Measurements from ENCODE around the gene LHX6.

LHX6 gene

DNA sequence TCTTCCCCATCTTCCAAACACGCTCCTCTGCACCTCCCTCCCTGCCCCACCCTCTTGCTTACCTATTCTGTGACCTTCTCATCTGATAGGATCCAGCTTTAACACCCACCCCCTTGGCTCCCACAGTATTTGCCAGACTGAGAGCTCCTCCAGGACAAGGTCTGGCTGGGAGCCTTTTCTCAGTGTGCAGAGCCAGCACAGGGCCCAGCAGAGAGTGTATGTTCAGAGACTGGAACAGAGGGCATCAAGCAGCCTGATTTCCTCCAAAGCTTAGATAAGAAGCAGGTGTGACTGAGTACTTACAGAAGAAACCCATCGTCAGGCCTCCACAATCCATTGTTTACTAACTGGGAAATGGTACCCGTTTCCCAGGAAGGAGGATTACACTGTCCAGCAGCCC is 26.6 kb downstream of the LHX6 start:
- H3K4me3 ChIP-seq (replicated peaks; ENCODE audit: insufficient read depth, low read length) = no peak overlapping the region
- DNase-seq (ENCODE audit: low read depth in 1 of 2, low spot score in 1 of 2) = no peak
- TF ChIP-seq, protein P1, sequence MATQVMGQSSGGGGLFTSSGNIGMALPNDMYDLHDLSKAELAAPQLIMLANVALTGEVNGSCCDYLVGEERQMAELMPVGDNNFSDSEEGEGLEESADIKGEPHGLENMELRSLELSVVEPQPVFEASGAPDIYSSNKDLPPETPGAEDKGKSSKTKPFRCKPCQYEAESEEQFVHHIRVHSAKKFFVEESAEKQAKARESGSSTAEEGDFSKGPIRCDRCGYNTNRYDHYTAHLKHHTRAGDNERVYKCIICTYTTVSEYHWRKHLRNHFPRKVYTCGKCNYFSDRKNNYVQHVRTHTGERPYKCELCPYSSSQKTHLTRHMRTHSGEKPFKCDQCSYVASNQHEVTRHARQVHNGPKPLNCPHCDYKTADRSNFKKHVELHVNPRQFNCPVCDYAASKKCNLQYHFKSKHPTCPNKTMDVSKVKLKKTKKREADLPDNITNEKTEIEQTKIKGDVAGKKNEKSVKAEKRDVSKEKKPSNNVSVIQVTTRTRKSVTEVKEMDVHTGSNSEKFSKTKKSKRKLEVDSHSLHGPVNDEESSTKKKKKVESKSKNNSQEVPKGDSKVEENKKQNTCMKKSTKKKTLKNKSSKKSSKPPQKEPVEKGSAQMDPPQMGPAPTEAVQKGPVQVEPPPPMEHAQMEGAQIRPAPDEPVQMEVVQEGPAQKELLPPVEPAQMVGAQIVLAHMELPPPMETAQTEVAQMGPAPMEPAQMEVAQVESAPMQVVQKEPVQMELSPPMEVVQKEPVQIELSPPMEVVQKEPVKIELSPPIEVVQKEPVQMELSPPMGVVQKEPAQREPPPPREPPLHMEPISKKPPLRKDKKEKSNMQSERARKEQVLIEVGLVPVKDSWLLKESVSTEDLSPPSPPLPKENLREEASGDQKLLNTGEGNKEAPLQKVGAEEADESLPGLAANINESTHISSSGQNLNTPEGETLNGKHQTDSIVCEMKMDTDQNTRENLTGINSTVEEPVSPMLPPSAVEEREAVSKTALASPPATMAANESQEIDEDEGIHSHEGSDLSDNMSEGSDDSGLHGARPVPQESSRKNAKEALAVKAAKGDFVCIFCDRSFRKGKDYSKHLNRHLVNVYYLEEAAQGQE (IDR thresholded peaks at IDR 0.05; ENCODE audit: insufficient replicate concordance, low read depth) = no peak
- TF ChIP-seq, protein P2, sequence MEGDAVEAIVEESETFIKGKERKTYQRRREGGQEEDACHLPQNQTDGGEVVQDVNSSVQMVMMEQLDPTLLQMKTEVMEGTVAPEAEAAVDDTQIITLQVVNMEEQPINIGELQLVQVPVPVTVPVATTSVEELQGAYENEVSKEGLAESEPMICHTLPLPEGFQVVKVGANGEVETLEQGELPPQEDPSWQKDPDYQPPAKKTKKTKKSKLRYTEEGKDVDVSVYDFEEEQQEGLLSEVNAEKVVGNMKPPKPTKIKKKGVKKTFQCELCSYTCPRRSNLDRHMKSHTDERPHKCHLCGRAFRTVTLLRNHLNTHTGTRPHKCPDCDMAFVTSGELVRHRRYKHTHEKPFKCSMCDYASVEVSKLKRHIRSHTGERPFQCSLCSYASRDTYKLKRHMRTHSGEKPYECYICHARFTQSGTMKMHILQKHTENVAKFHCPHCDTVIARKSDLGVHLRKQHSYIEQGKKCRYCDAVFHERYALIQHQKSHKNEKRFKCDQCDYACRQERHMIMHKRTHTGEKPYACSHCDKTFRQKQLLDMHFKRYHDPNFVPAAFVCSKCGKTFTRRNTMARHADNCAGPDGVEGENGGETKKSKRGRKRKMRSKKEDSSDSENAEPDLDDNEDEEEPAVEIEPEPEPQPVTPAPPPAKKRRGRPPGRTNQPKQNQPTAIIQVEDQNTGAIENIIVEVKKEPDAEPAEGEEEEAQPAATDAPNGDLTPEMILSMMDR (IDR thresholded peaks at IDR 0.05; ENCODE audit: insufficient read depth, low read length) = no peak
- TF ChIP-seq SPI1 (IDR thresholded peaks at IDR 0.05; ENCODE audit: borderline replicate concordance, low read depth) (no peak), POLR2AphosphoS5 (IDR thresholded peaks at IDR 0.05; ENCODE audit: low read depth) (no peak), GABPA (IDR thresholded peaks at IDR 0.05; ENCODE audit: low read depth) (no peak)
- no peaks in the 10 kb centered on the region for H3K27me3 ChIP-seq (ENCODE audit: insufficient read depth, poor library complexity, severe bottlenecking)
- no peak overlapping the region for H3K27ac ChIP-seq (replicated peaks)

DNA sequence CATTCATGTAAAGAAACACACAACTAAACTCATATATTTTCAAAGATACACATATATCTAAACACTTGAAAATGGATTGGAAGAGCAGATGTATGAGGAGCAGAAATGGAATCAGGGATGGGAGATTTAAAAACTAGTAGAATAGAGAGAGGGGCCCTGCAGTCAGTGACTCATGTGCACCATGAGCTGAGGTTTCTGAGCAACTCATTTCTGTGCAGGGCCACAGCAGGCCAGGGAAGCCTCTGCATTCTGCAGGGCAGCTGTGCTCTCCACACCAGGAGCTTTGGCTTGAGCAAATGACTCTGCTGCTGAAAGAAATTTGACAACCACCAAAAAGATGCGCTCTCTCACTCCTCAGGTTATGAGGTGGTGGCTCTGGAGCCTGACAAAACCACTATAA is 27.1 kb downstream of the LHX6 start:
- no peak overlapping the region for H3K27ac ChIP-seq (replicated peaks)
- TF ChIP-seq GABPA (IDR thresholded peaks at IDR 0.05; ENCODE audit: low read depth) = no peak
- no peaks in the 10 kb centered on the region for H3K27me3 ChIP-seq (ENCODE audit: insufficient read depth, poor library complexity, severe bottlenecking)
- no peak for DNase-seq (ENCODE audit: low read depth in 1 of 2, low spot score in 1 of 2)
- H3K4me3 ChIP-seq (replicated peaks; ENCODE audit: insufficient read depth, low read length) = no peak overlapping the region

DNA sequence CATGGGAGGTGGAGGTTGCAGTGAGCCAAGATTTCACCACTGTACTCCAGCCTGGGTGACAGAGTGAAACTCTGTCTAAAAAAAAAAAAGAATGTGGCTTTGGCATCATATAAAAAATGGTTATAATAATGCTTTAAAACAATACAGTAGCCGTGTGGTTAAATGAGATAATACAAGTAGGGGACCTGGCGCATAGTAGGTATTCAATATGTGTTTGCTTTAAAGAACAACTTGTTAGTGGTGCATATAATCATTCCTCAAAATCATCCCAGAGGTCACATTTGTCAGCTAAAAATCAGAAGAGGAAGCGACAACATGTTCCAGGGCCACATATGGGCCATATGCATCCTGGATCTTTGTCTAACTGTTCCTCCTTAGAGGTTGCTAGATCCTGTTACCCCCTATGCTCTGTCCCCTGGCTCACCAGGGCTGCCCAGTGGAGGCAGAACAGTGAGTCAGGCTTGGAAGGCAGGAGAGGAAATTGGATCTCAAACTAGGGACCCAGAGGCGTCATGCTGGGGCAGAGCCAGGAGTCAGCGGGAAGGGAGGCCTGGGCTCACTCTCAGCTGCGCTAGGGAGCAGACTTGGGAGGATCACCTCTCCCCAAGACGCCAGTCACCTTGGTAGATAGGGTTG is 27.7 kb downstream of the LHX6 start:
- DNase-seq (ENCODE audit: low read depth in 1 of 2, low spot score in 1 of 2) = no peak
- Histone ChIP-seq H3K4me3 (replicated peaks; ENCODE audit: insufficient read depth, low read length) (no peak overlapping the region), H3K27ac (replicated peaks) (no peak overlapping the region), H3K27me3 (ENCODE audit: insufficient read depth, poor library complexity, severe bottlenecking) (no peaks in the 10 kb centered on the region)
- TF ChIP-seq, protein P1 (IDR thresholded peaks at IDR 0.05; ENCODE audit: insufficient replicate concordance, low read depth) = no peak
- TF ChIP-seq POLR2AphosphoS5 (IDR thresholded peaks at IDR 0.05; ENCODE audit: low read depth) = no peak
- TF ChIP-seq, protein P2 (IDR thresholded peaks at IDR 0.05; ENCODE audit: insufficient read depth, low read length) = no peak
- TF ChIP-seq SPI1 (IDR thresholded peaks at IDR 0.05; ENCODE audit: borderline replicate concordance, low read depth) = no peak
- TF ChIP-seq GABPA (IDR thresholded peaks at IDR 0.05; ENCODE audit: low read depth) = no peak

DNA sequence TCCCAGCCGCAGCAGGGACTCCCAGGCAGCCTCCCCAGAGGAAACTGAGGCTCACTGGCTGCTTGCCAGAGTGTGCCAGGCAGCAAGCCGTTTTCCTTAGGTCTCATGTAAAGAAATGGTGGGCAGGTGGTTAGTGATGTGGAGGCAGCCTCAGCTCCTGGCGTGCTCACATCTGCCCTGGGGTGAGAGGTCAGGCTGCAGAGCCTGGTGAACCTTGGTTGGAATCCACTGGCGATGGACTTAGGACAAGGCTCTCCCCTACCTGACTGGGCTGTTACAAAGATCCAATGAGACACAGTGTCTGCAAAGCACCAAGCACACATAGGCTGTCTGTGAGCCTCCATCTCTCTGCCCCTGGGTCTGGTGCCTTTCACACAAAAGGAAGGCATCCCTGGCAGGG is 30.9 kb downstream of the LHX6 start:
- Histone ChIP-seq H3K27me3 (ENCODE audit: insufficient read depth, poor library complexity, severe bottlenecking) (no peaks in the 10 kb centered on the region), H3K27ac (replicated peaks) (no peak overlapping the region), H3K4me3 (replicated peaks; ENCODE audit: insufficient read depth, low read length) (no peak overlapping the region)
- DNase-seq (ENCODE audit: low read depth in 1 of 2, low spot score in 1 of 2) = no peak
- no peak for TF ChIP-seq GABPA (IDR thresholded peaks at IDR 0.05; ENCODE audit: low read depth)

DNA sequence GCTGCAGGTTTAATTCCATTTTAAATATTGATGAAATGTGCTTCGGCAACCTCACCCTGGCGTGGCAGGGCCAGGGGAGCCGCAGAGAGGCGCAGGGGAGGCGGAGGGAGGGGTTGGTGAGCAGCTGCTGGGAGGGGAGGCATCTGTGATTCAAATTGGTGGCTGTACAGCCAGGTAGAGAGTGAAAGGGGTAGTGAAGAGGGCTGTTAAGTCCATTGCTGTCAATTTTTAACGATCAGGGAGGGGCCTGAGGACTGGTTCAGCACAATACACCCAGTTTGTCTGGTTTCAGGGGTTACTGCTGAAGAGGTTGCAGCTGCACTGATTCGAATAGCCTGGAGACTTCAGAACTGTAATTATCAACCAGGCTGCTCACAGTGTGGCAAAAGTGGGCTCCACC is 31.3 kb downstream of the LHX6 start:
- Histone ChIP-seq H3K27me3 (ENCODE audit: insufficient read depth, poor library complexity, severe bottlenecking) (no peaks in the 10 kb centered on the region), H3K4me3 (replicated peaks; ENCODE audit: insufficient read depth, low read length) (no peak overlapping the region), H3K27ac (replicated peaks) (no peak overlapping the region)
- TF ChIP-seq, protein P1 (IDR thresholded peaks at IDR 0.05; ENCODE audit: insufficient replicate concordance, low read depth) = no peak
- TF ChIP-seq POLR2AphosphoS5 (IDR thresholded peaks at IDR 0.05; ENCODE audit: low read depth) = no peak
- TF ChIP-seq GABPA (IDR thresholded peaks at IDR 0.05; ENCODE audit: low read depth) = no peak
- TF ChIP-seq SPI1 (IDR thresholded peaks at IDR 0.05; ENCODE audit: borderline replicate concordance, low read depth) = no peak
- TF ChIP-seq, protein P2 (IDR thresholded peaks at IDR 0.05; ENCODE audit: insufficient read depth, low read length) = no peak
- DNase-seq (ENCODE audit: low read depth in 1 of 2, low spot score in 1 of 2) = no peak
